ENCODE results near the gene HOXB9. TPM values are rescaled to one million over a fixed set of nuclear protein-coding genes. Genes with fewer than 3 reads are reported as not detected.

Gene HOXB9
- total RNA-seq, 1 experiment from 2014 or later = 65.9 TPM

DNA sequence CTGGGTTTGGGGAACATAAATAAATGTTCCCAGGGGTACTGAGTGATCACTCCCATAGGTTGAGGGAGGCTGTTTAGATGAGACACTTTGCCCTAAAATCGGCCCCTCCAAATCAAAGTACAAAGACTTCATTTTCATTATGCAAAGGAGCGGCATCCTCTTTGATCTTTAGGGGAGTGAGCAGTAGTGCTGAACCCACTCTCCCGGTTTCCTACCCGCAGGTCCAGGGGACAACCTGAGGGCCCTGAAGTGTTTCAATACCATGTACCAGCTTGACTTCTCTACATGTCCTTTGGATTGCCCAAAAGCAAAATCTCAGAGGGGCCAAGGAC lies 25.0 kb downstream of the HOXB9 start:
- peak overlapping the region; percentile 99 for H3K27ac ChIP-seq (ENCODE audit: low read length)
- POLR2A ChIA-PET = interaction anchor here (0.7 to 1.6 kb wide), 4 partner anchors 9 to 1281 kb away, joined by 4 to 8 read pairs (median 5); no protein-coding TSS in a partner anchor
- intact Hi-C loops (cut with micrococcal nuclease; ENCODE audit: unreplicated experiment) (no loop called here), in situ Hi-C loops (cut with HindIII; ENCODE audit: low pct_unique_long_range_greater_than_20kb, low sequenced_read_pairs) (no loop called here)
- peak overlapping the region; percentile 70 to 99 for H3K4me3 ChIP-seq (ENCODE audit: low read depth in 2 of 2, low read length in 2 of 2)
- H3K4me1 ChIP-seq (ENCODE audit: control insufficient read depth, insufficient read depth, low read length) = peaks cover 35% of the 10 kb centered on the region
- DNase-seq (ENCODE audit: low read depth, low spot score) = no peak
- no TSS peak for BruUV-seq (replicated peaks)
- peak; percentile 7; the same call in 1 of the 2 replicates for TF ChIP-seq POLR2AphosphoS5 (IDR thresholded peaks at IDR 0.05; ENCODE audit: low read depth, low read length)
- TF ChIP-seq, protein P1, sequence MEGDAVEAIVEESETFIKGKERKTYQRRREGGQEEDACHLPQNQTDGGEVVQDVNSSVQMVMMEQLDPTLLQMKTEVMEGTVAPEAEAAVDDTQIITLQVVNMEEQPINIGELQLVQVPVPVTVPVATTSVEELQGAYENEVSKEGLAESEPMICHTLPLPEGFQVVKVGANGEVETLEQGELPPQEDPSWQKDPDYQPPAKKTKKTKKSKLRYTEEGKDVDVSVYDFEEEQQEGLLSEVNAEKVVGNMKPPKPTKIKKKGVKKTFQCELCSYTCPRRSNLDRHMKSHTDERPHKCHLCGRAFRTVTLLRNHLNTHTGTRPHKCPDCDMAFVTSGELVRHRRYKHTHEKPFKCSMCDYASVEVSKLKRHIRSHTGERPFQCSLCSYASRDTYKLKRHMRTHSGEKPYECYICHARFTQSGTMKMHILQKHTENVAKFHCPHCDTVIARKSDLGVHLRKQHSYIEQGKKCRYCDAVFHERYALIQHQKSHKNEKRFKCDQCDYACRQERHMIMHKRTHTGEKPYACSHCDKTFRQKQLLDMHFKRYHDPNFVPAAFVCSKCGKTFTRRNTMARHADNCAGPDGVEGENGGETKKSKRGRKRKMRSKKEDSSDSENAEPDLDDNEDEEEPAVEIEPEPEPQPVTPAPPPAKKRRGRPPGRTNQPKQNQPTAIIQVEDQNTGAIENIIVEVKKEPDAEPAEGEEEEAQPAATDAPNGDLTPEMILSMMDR (IDR thresholded peaks at IDR 0.05) = no peak
- peak; percentile 100 for TF ChIP-seq TCF7L2 (IDR thresholded peaks at IDR 0.05; ENCODE audit: low read depth, low read length)
- ATAC-seq = no peak
- no peaks in the 10 kb centered on the region for H3K27me3 ChIP-seq (ENCODE audit: control insufficient read depth, insufficient read depth, low read length)
- H3K9me3 ChIP-seq (ENCODE audit: control insufficient read depth, insufficient read depth, low read depth, low read length) = no peaks in the 10 kb centered on the region
- H3K36me3 ChIP-seq (ENCODE audit: control insufficient read depth, insufficient read depth, low read length) = no peaks in the 10 kb centered on the region; the same call in 1 of the 2 replicates
- CTCF ChIA-PET = interaction anchor here (0.6 to 0.8 kb wide), 5 partner anchors 9 to 336 kb away, joined by 3 to 6 read pairs (median 3); no protein-coding TSS in a partner anchor

DNA sequence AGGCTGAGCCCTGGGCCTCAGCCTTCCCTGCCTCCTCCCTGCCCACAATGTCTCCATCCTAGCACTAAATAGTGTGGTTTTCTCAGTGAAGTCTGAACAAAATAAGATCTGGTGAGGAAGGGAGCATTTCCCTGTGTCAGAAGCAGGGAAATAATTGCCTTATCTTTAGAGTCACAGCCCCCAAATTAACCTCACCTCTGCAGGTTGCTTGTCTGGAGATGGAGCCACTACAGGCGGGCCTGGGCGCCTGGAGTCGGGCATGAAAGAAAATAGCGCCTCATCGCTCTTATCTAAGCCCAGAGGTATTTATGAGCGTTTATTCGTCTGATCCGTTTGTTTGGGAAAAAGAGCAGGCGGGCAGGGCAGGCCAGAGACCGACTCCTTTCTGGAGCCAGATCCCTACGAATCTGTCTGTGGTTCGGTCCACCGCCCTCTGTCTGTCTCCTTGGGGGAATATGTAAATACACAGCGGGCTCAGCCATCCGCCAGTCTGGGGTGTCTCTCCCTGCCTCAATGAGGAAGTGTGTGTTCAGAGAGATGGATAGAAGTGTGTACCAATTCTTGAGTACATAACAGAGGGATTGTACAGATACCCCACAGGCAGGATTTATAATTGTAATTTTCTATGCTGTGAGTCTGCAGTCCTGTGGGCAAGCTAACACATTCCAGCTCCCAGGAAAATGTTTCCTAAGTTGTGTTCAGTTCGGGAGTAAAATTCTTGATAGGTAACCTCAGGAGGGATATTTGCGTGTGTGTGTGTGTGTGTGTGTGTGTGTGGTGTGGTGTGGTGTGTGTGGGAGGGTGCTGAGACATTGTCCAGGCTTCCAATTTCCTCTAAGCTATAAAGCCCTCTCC lies 25.7 kb downstream of the HOXB9 start:
- in situ Hi-C loops (cut with HindIII; ENCODE audit: low pct_unique_long_range_greater_than_20kb, low sequenced_read_pairs) = no loop called here
- peaks cover 32% of the 10 kb centered on the region for H3K4me1 ChIP-seq (ENCODE audit: control insufficient read depth, insufficient read depth, low read length)
- TSS peak; percentile 2 for BruUV-seq (replicated peaks)
- peak overlapping the region; percentile 70 to 99 for H3K4me3 ChIP-seq (ENCODE audit: low read depth in 2 of 2, low read length in 2 of 2)
- CTCF ChIA-PET = interaction anchor here (0.6 kb wide), 3 partner anchors 49 to 336 kb away, joined by 3 to 6 read pairs (median 3); no protein-coding TSS in a partner anchor
- intact Hi-C loops (cut with micrococcal nuclease; ENCODE audit: unreplicated experiment) = no loop called here
- POLR2A ChIA-PET = interaction anchor here (0.7 to 1.6 kb wide), 4 partner anchors 8 to 1282 kb away, joined by 4 to 8 read pairs (median 5); no protein-coding TSS in a partner anchor
- H3K27me3 ChIP-seq (ENCODE audit: control insufficient read depth, insufficient read depth, low read length) = no peaks in the 10 kb centered on the region
- no peak for ATAC-seq
- TF ChIP-seq POLR2AphosphoS5 (IDR thresholded peaks at IDR 0.05; ENCODE audit: low read depth, low read length) (peak; percentile 8; the same call in 1 of the 2 replicates), SIN3A (IDR thresholded peaks at IDR 0.05; ENCODE audit: borderline replicate concordance, insufficient read depth, low read depth, low read length) (peak; percentile 63; the same call in 1 of the 2 replicates)
- TF ChIP-seq, protein P1 (IDR thresholded peaks at IDR 0.05) = no peak
- no peaks in the 10 kb centered on the region; the same call in none of the 2 replicates for H3K36me3 ChIP-seq (ENCODE audit: control insufficient read depth, insufficient read depth, low read length)
- H3K9me3 ChIP-seq (ENCODE audit: control insufficient read depth, insufficient read depth, low read depth, low read length) = no peaks in the 10 kb centered on the region
- DNase-seq (ENCODE audit: low read depth, low spot score) = no peak
- H3K27ac ChIP-seq (ENCODE audit: low read length) = peak overlapping the region; percentile 99

DNA sequence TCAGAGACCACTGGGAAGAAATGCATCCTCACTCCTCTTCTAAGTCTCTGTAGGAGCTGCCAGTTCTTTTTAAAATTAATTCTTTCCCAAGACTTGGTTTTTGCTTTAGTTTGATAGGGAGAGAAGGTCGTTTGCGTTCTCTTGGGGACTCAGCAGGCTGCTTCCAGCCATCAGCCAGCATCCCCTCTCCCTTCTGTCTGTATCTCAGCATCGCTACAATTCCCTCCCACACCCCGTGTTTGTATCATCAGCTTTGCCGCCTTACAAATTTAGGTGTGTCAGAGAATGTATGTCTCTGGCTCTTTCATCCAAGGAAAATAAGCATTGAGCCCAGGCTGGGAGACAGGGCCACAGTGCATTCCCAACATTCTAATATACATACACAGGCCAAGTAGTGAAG lies 26.8 kb downstream of the HOXB9 start:
- Histone ChIP-seq H3K27me3 (ENCODE audit: control insufficient read depth, insufficient read depth, low read length) (no peaks in the 10 kb centered on the region), H3K4me1 (ENCODE audit: control insufficient read depth, insufficient read depth, low read length) (peaks cover 38% of the 10 kb centered on the region), H3K9me3 (ENCODE audit: control insufficient read depth, insufficient read depth, low read depth, low read length) (no peaks in the 10 kb centered on the region), H3K4me3 (ENCODE audit: low read depth in 2 of 2, low read length in 2 of 2) (peak overlapping the region; percentile 70 to 99), H3K36me3 (ENCODE audit: control insufficient read depth, insufficient read depth, low read length) (no peaks in the 10 kb centered on the region; the same call in none of the 2 replicates), H3K27ac (ENCODE audit: low read length) (peak overlapping the region; percentile 99)
- ATAC-seq = no peak
- POLR2A ChIA-PET = interaction anchor here (0.6 to 2.1 kb wide), 4 partner anchors 10 to 342 kb away, joined by 7 to 13 read pairs (median 10); partner anchors contain the start of gene HOXB8
- BruUV-seq (replicated peaks) = no TSS peak
- no peak for DNase-seq (ENCODE audit: low read depth, low spot score)
- CTCF ChIA-PET = interaction anchor here (0.6 to 1.3 kb wide), 2 partner anchors 17 to 145 kb away, joined by 3 read pairs; no protein-coding TSS in a partner anchor
- in situ Hi-C loops (cut with HindIII; ENCODE audit: low pct_unique_long_range_greater_than_20kb, low sequenced_read_pairs) = no loop called here
- intact Hi-C loops (cut with micrococcal nuclease; ENCODE audit: unreplicated experiment) = no loop called here
- no peak for TF ChIP-seq TCF7L2 (IDR thresholded peaks at IDR 0.05; ENCODE audit: low read depth, low read length)

Data from Panc1 (cell line).